Ectodermal cell (in vitro differentiated cells): ENCODE results near the gene GPHN.

Experiments used
- H3K27ac ChIP-seq: 2 replicates; pipeline ENCODE4 v1.7.0; 2013; ENCODE audit warnings: mild to moderate bottlenecking, low read depth, low read length; ENCODE audit not compliant: insufficient read depth, poor library complexity, severe bottlenecking
- H3K27me3 ChIP-seq: 2 replicates; pipeline ENCODE4 v1.7.0; 2013; ENCODE audit warnings: mild to moderate bottlenecking, low read length; ENCODE audit not compliant: insufficient read depth, control insufficient read depth, poor library complexity, severe bottlenecking
- H3K36me3 ChIP-seq: one replicate; pipeline ENCODE4 v1.7.0; 2013; ENCODE audit warnings: low read length; ENCODE audit not compliant: control insufficient read depth, insufficient read depth
- H3K4me1 ChIP-seq: one replicate; pipeline ENCODE4 v1.7.0; 2013; ENCODE audit warnings: low read length; ENCODE audit not compliant: control insufficient read depth, insufficient read depth
- H3K4me3 ChIP-seq: 2 replicates; pipeline ENCODE4 v1.7.0; 2013; ENCODE audit warnings: low read depth, low read length, control low read depth; ENCODE audit not compliant: insufficient read depth
- H3K9me3 ChIP-seq: 2 replicates; pipeline ENCODE4 v1.7.0; 2013; ENCODE audit warnings: mild to moderate bottlenecking, low read length, moderate library complexity; ENCODE audit not compliant: control insufficient read depth
- WGBS, 2 experiments: methylation state at CpG; one replicate each; pipeline ENCODE4 v1.1.7; 2013; ENCODE audit warnings: missing lambda C conversion rate in 2 of 2; 5-methylcytosine and 5-hydroxymethylcytosine counted together

The GPHN gene

GRCh38 chr14:66993512-66993911 lies 485.6 kb downstream of the GPHN start:
- no peaks in the 10 kb centered on the region for H3K9me3 ChIP-seq
- 89% methylated on average over 1 of the region's 1 CpG; no CpG with 5 or more reads in 1 of the 2 experiments for WGBS, 2 experiments
- no peak overlapping the region for H3K27ac ChIP-seq
- no peaks in the 10 kb centered on the region for H3K27me3 ChIP-seq
- H3K4me3 ChIP-seq, result no peak overlapping the region
- H3K36me3 ChIP-seq, result no peaks in the 10 kb centered on the region
- no peaks in the 10 kb centered on the region for H3K4me1 ChIP-seq

GRCh38 chr14:66998013-66998412 lies 490.1 kb downstream of the GPHN start:
- 83 to 100% methylated on average over 1 to 2 of the region's 3 CpGs for WGBS, 2 experiments
- Histone ChIP-seq H3K4me1 (no peaks in the 10 kb centered on the region), H3K9me3 (no peaks in the 10 kb centered on the region), H3K4me3 (no peak overlapping the region), H3K27ac (no peak overlapping the region), H3K27me3 (no peaks in the 10 kb centered on the region), H3K36me3 (no peaks in the 10 kb centered on the region)

DNA sequence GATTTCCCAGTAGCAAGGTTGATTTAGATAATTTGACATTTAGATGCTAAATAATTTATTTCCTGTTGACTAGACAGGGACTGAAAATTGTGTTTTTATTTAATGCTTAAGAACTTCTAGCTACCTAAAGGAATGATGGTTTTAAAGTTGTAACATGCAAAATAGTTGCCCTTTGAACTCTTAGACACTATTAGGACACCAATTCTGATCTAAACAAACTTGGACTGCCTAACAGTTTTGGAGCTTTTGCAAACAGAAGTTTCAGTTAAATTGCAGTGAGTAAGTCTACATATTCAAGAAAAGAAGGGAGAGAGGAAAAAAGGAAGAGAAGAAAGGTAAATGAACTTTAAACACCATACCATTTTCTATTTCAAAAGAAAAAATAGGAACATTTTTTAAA lies 492.0 kb downstream of the GPHN start:
- H3K36me3 ChIP-seq, result no peaks in the 10 kb centered on the region
- no peaks in the 10 kb centered on the region for H3K4me1 ChIP-seq
- no peak overlapping the region for H3K27ac ChIP-seq
- no peaks in the 10 kb centered on the region for H3K27me3 ChIP-seq
- H3K4me3 ChIP-seq, result no peak overlapping the region
- no peaks in the 10 kb centered on the region for H3K9me3 ChIP-seq

- Histone ChIP-seq H3K27ac (no peak overlapping the region), H3K9me3 (no peaks in the 10 kb centered on the region), H3K4me3 (no peak overlapping the region), H3K27me3 (no peaks in the 10 kb centered on the region), H3K4me1 (no peaks in the 10 kb centered on the region), H3K36me3 (no peaks in the 10 kb centered on the region)
Measured at GRCh38 chr14:67002994-67003753, 495.2 kb downstream of the GPHN start.

DNA sequence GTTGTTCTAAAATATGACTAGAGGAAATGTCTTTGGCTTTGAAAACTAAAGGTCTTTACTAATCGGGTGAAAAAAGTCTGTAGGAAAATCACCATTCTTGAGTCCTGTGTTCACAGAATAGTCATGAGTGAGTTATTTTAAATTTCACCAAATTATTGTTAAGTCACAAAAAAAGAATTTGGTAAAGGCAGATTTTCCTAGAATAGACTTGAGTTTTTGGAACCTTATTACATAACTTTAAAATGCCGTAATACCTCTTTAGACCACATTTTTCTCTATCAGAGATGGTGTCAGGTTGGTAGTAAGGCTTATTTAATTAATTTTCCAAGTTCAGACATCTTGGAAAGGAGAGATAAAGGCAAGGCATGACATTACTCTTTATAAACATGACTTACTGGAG lies 496.6 kb downstream of the GPHN start:
- Histone ChIP-seq H3K4me3 (no peak overlapping the region), H3K27me3 (no peaks in the 10 kb centered on the region), H3K27ac (no peak overlapping the region), H3K9me3 (no peaks in the 10 kb centered on the region), H3K4me1 (no peaks in the 10 kb centered on the region), H3K36me3 (no peaks in the 10 kb centered on the region)
- 91 to 96% methylated on average over 1 of the region's 2 CpGs for WGBS, 2 experiments

DNA sequence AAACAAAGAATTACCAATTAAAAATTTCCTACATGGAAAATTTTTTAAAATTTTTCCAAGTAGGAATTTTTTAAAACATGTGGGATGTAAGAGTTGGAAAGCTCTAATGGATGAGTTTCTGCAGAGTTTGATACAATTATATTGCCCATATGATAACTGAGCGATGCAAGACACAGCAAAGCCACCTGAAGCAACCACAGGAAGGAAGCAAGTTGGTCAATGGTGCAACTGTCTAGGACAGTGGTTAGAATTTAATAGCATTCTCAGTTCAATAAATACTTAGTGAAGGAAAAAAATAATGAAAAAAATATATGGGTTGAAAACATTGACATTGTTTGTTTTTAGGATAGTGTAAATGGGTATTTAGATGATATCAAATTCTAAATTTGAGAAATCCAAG lies 502.7 kb downstream of the GPHN start:
- no peaks in the 10 kb centered on the region for H3K36me3 ChIP-seq
- H3K4me1 ChIP-seq, result no peaks in the 10 kb centered on the region
- H3K27ac ChIP-seq, result no peak overlapping the region
- 96 to 100% methylated on average over 1 of the region's 1 CpG for WGBS, 2 experiments
- no peak overlapping the region for H3K4me3 ChIP-seq
- no peaks in the 10 kb centered on the region for H3K9me3 ChIP-seq
- no peaks in the 10 kb centered on the region for H3K27me3 ChIP-seq

- H3K27ac ChIP-seq, result no peak overlapping the region
- H3K4me3 ChIP-seq, result no peak overlapping the region
- no peaks in the 10 kb centered on the region for H3K27me3 ChIP-seq
- H3K4me1 ChIP-seq, result no peaks in the 10 kb centered on the region
- no peaks in the 10 kb centered on the region for H3K9me3 ChIP-seq
- no peaks in the 10 kb centered on the region for H3K36me3 ChIP-seq
Measured at GRCh38 chr14:67016856-67017255, 508.9 kb downstream of the GPHN start.

GRCh38 chr14:67018720-67019119 lies 510.8 kb downstream of the GPHN start:
- H3K36me3 ChIP-seq, result no peaks in the 10 kb centered on the region
- H3K4me3 ChIP-seq, result no peak overlapping the region
- no peaks in the 10 kb centered on the region for H3K9me3 ChIP-seq
- H3K27ac ChIP-seq, result no peak overlapping the region
- no peaks in the 10 kb centered on the region for H3K4me1 ChIP-seq
- H3K27me3 ChIP-seq, result no peaks in the 10 kb centered on the region

- Histone ChIP-seq H3K36me3 (peaks cover 4% of the 10 kb centered on the region), H3K4me1 (no peaks in the 10 kb centered on the region), H3K9me3 (no peaks in the 10 kb centered on the region), H3K27ac (no peak overlapping the region), H3K27me3 (no peaks in the 10 kb centered on the region), H3K4me3 (no peak overlapping the region)
- 50 to 91% methylated on average over 1 to 3 of the region's 3 CpGs for WGBS, 2 experiments
Measured at GRCh38 chr14:67019796-67020195, 511.8 kb downstream of the GPHN start.

DNA sequence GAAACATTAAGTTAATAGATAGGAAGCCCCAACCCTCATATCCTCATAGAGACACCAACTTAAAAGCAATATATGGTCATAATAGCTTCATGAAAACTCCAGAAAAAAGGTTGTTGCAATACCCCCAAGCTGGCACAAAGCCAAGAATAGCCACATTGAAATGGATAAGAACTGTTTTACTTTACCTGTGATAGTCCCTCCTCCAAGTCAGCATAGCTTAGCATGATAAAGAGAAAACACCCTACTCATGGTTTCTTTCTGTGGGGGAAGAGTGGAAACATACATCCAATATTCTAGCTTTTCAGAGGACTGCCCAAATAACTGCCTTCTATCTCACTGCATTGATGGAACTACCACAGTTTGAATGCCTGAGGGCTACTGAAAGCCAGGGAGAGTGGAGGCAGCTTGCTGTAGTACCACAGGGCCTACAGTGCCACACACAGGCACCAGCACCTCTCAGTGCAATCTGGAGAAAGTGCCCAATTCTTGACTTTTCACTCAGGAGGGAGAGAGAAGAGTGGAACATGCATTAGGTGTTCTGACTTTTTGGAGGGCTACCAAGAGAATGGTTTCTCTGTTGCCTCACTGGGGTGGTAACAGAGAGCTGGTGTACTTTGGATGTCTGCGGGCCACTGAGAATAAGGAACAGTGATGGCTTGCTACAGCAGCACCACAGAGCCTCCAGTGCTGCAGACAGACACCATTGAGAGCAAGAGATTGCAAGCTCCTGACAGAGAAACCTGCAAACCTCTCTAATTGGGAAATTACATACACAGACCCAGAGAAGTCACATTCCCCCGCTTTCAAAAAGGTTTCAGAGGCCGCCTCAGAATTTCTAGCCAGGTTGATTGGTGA lies 524.2 kb downstream of the GPHN start:
- Histone ChIP-seq H3K36me3 (no peaks in the 10 kb centered on the region), H3K4me1 (no peaks in the 10 kb centered on the region), H3K4me3 (no peak overlapping the region), H3K9me3 (no peaks in the 10 kb centered on the region), H3K27ac (no peak overlapping the region), H3K27me3 (no peaks in the 10 kb centered on the region)
- WGBS, 2 experiments, result 75 to 94% methylated on average over 3 of the region's 3 CpGs
